Left lobe of liver (tissue), 2 donors: ENCODE results near the gene PSMB7. TPM values are rescaled to one million over a fixed set of nuclear protein-coding genes. Genes with fewer than 3 reads are reported as not detected.

Experiments
- ATAC-seq: fragments of 200-7000 bp; cut with Tn5 transposase; one replicate; pipeline ENCODE4 v1.9.1; 2020; ENCODE audit warnings: mild to moderate bottlenecking, moderate library complexity
- DNase-seq: peaks from one replicate; pipeline ENCODE4 v3.0.0-alpha.2; 2020; ENCODE audit warnings: low spot score
- total RNA-seq: library from RNA; stranded (reverse); gene quantifications from one replicate; pipeline ENCODE4 v1.2.1, GENCODE V29; 2021
- donor health status: DM: no; HTN: no; CAD: no; lungs with moderate emphysema.
- donor health status: DM: no; HTN: yes; CAD: no.

The PSMB7 gene
- total RNA-seq, 1 donor from 2014 or later, result 86.0 TPM

GRCh38 chr9:124359855-124360678 lies 55.2 kb downstream of the PSMB7 start:
- no peak for DNase-seq

GRCh38 chr9:124359426-124359825 lies 55.8 kb downstream of the PSMB7 start:
- no peak for DNase-seq
- no peak for ATAC-seq

More at GRCh38 chr9:124359855-124360678, 55.2 kb downstream of the PSMB7 start:
- ATAC-seq, result no peak

GRCh38 chr9:124358631-124359030 lies 56.6 kb downstream of the PSMB7 start:
- ATAC-seq (no peak), DNase-seq (no peak)

- DNase-seq, result peak; percentile 43
- peak; percentile 30 for ATAC-seq
Measured at GRCh38 chr9:124357721-124358361, 57.4 kb downstream of the PSMB7 start.

- no peak for ATAC-seq
- DNase-seq, result peak; percentile 44
Measured at GRCh38 chr9:124356745-124357390, 58.4 kb downstream of the PSMB7 start.

- ATAC-seq (peak; percentile 3), DNase-seq (peak; percentile 42)
Measured at GRCh38 chr9:124355941-124356744, 59.1 kb downstream of the PSMB7 start.

DNA sequence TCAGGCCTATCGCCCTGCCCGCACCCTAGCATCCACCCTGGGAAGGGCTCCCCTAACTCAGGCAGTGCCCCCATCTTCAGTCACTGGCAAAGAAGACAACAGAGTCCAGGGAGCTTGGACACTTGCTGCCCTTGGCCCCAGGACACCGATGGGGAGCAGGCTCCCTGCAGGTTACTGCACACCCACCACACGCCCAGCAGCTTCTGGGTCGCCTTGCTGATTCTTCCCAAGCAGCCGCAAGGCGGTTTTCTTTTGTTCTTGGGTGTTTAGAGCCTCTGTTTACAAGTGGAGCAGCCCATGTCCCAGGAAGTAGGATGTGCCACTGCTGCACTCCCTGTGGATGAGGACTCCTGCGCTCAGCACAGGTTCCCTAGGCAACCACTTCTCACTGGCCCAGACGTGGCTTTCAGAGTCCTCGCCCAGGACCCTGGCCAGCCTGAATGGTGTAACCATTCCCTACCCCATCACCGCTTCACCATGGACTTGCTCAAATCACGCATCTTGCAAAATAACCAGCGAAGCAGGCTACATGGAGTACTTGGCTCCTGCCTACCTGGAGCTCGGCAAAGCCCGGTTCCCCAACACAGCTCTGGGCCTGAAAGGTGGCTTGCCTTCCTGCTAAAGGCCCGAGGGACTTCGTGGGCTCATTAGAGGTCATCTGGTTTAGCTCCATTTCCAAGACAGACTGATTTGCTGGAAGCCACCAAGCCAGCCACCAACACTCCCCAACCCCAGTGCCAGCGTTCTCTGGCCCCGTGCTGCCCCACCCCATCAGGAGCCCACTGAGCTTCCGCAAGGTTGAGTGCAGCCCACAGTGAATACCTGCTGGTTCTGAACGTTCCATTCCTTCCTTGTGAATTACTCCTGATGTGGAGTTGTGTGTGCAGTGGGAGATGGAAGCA lies 60.0 kb downstream of the PSMB7 start:
- no peak for DNase-seq
- ATAC-seq, result peak; percentile 6

DNA sequence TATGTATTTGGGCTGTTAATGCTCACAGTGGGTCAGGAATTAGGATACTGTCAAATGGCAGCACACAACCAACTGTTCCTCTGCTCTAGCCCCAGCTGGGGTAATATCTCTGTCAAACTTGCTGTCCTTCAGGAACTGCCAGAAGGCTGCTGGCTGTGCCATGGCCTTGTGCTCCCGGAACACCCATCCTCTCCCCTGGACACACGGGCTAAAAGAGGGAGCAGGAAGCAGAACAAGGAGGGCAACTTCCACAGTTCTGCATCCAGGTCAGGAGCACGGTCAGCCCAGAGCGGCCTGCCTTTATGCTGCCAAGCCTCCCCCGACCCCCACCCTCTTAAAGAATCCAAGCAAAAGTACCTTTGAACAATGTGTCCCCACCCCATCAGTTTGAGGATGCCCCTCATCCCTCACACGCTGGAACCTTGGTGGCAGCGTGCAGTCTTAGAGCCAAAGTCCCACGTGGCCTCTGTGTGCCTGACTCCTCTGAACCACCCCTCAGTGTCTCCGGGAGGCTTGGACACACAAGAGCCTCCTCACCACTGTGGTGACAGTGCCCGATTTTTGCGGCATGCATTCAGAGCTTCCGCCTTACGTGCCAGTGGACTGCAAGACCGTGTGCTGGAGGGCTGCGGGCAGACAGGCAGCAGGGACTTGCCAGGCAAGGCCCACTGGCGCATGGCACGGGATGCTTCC lies 60.8 kb downstream of the PSMB7 start:
- DNase-seq (peak; percentile 46), ATAC-seq (no peak)

DNA sequence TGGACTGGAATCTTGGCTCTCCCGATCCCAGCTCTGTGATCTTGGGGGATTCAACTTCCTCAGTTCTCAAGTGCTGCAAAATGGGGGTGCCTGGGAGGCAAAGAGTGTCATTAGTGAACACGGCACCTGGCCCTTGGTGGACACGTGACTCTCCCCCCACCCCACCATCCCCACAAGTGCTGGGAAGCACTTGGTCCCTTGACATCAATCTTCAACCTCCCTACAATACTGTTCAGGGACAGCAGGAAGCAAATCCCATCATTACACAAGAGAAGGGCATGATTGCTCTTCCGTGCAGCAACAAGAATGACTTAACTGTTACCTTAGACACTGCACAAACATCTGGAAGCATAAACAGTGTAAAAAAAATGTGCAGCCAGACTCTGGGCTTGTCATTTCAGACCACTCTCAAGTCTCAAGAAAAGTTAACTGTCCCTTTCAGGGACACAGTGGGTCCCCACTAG lies 61.4 kb downstream of the PSMB7 start:
- ATAC-seq (no peak), DNase-seq (no peak)

DNA sequence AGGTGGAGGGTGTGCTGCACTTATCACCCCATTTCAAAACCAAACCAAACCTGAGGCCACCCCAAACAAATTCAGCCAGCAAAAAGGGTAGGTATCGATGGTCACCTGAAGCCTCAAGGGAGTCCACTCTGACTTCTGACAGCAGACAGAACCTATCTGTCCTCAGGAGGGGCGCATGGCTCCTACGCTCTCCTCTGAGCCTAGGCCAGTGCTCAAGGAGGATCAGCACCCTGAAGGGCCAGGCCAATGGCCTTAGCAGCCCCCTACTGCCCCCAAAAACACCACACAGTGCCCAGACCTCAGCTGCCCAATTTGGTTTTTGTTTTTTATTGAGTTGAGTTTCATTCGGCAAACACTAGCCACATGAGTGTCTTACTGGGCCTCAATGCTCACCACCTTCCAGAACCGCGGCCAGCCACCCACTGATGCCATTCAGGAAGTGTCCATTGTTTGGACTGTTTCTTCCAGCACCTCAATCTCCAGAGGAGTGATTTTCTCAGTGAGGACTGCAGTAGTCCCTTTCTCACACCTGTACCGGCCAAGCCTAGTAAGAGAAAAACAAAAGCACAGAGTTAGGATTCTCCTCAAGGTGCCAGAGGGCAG lies 62.0 kb downstream of the PSMB7 start:
- ATAC-seq (no peak), DNase-seq (no peak)

- ATAC-seq, result no peak
Measured at GRCh38 chr9:124352616-124353015, 62.6 kb downstream of the PSMB7 start.

GRCh38 chr9:124351672-124352468 lies 63.4 kb downstream of the PSMB7 start:
- ATAC-seq (no peak), DNase-seq (no peak)

More at GRCh38 chr9:124352616-124353015, 62.6 kb downstream of the PSMB7 start:
- DNase-seq, result no peak

GRCh38 chr9:124350494-124351263 lies 64.6 kb downstream of the PSMB7 start:
- peak; percentile 49 for ATAC-seq
- no peak for DNase-seq

- ATAC-seq (no peak), DNase-seq (no peak)
Measured at GRCh38 chr9:124349675-124350493, 65.4 kb downstream of the PSMB7 start.

DNA sequence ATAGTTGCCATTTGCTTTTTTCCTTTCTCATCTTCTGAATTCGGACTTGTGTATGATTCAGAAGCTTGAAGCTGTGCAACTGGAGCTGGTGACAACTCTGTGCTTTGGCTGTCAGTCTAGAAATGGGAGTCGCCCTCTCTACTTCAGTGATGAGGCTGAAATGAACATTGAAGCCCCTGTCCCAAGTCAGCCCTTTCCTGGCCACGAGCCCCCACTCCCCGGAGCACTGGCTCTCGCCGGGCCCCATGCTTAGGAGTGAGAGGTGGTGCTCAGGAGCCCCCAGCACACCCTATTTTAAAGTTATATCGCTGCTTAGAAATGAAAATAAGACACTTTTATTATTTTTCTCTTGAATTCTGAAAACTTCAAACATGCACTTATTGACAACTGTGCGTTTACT lies 66.0 kb downstream of the PSMB7 start:
- ATAC-seq (no peak), DNase-seq (no peak)

- DNase-seq, result no peak
- ATAC-seq, result no peak
Measured at GRCh38 chr9:124348831-124349230, 66.4 kb downstream of the PSMB7 start.
